K562 (cell line): ENCODE data around the gene ULK1.
"Not testable (repeated sequence)": the region's sequence is repeated elsewhere in the genome, so short reads cannot be mapped to it uniquely, and the experiment has no call there.

ENCODE experiments used
- DPF2 ChIP-seq: fragments of 450-650 bp; IDR thresholded peaks from 2 replicates; pipeline ENCODE4 v1.6.1; 2016
- FOXK2 ChIP-seq, 2 experiments: fragments of 450-650 bp; IDR thresholded peaks in 1 of 2; conservative IDR thresholded peaks in 1 of 2; 2 replicates each; pipeline ENCODE4 v1.6.1; 2016; ENCODE audit warnings: low read depth in 2 of 2, mild to moderate bottlenecking in 1 of 2
- HMGN3 ChIP-seq: IDR thresholded peaks from 2 replicates; pipeline ENCODE4 v1.6.1; 2011; ENCODE audit warnings: borderline replicate concordance, low read depth, mild to moderate bottlenecking, mixed read lengths, low read length; ENCODE audit not compliant: insufficient read length; ENCODE audit errors: extremely low read depth
- KAT7 ChIP-seq: sonication (generic); formaldehyde crosslinking; IDR thresholded peaks from 2 replicates; pipeline ENCODE4 v1.8.0; 2022; ENCODE audit warnings: missing genetic modification reagents, mild to moderate bottlenecking, borderline replicate concordance
- ZBTB8A ChIP-seq: fragments of 450-650 bp; IDR thresholded peaks from 2 replicates; pipeline ENCODE4 v1.6.1; 2018; ENCODE audit warnings: mild to moderate bottlenecking, moderate library complexity; ENCODE audit not compliant: partially characterized antibody
- ZFX ChIP-seq: sonication (generic); formaldehyde crosslinking; IDR thresholded peaks from 2 replicates; pipeline ENCODE4 v1.8.0; 2022; ENCODE audit warnings: mild to moderate bottlenecking, missing genetic modification reagents, moderate library complexity
- ZNF253 ChIP-seq: fragments of 250-450 bp; sonication (Bioruptor Pico); conservative IDR thresholded peaks from 2 replicates; pipeline ENCODE4 v1.6.1; 2021; ENCODE audit warnings: mild to moderate bottlenecking
- ZNF311 ChIP-seq: fragments of 250-450 bp; sonication (Bioruptor Pico); IDR thresholded peaks from 2 replicates; pipeline ENCODE4 v1.4.0; 2020; ENCODE audit warnings: mild to moderate bottlenecking, moderate library complexity
- TF ChIP-seq, protein P1 (sequence below), 2 experiments: fragments of 200-800 bp in 1 of 2; sonication (Bioruptor generic) in 1 of 2; sonication (generic) in 1 of 2; formaldehyde crosslinking in 1 of 2; IDR thresholded peaks in 1 of 2; conservative IDR thresholded peaks in 1 of 2; 2 replicates each; pipeline versions ENCODE4 v1.5.0 to v1.6.1; 2016 to 2020; ENCODE audit warnings: missing compliant biosample characterization in 1 of 2, missing genetic modification characterization in 1 of 2, missing genetic modification reagents in 1 of 2
- TF ChIP-seq, protein P2 (sequence below), 3 experiments: IDR thresholded peaks in 2 of 3; conservative IDR thresholded peaks in 1 of 3; 2 replicates each; pipeline ENCODE4 v1.5.1; 2011 to 2012; ENCODE audit warnings: low read length in 3 of 3, mild to moderate bottlenecking in 3 of 3, control low read depth in 2 of 3, improper control_type of control experiment in 1 of 3, inconsistent platforms in 1 of 3, low read depth in 1 of 3, mixed read lengths in 1 of 3, moderate library complexity in 1 of 3; ENCODE audit not compliant: insufficient read depth in 2 of 3
- TF ChIP-seq, protein P3 (sequence below): sonication (generic); formaldehyde crosslinking; IDR thresholded peaks from 2 replicates; pipeline ENCODE4 v1.8.1; 2022; ENCODE audit warnings: missing genetic modification reagents

DNA sequence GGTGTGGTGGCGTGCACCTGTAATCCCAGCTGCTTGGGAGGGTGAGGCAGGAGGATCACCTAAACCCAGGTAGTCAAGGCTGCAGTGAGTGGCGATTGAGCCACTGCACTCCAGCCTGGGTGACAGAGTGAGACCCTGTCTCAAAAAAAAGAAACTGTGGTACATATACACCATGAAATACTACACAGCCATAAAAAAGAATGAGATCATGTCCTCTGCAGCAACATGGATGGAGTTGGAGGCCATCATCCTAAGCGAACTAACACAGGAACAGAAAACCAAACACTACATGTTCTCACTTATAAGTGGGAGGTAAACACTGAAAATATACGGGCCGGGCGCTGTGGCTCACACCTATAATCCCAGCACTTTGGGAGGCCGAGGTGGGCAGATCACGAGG, 2.7 kb upstream of the ULK1 start:
- TF ChIP-seq, protein P1, sequence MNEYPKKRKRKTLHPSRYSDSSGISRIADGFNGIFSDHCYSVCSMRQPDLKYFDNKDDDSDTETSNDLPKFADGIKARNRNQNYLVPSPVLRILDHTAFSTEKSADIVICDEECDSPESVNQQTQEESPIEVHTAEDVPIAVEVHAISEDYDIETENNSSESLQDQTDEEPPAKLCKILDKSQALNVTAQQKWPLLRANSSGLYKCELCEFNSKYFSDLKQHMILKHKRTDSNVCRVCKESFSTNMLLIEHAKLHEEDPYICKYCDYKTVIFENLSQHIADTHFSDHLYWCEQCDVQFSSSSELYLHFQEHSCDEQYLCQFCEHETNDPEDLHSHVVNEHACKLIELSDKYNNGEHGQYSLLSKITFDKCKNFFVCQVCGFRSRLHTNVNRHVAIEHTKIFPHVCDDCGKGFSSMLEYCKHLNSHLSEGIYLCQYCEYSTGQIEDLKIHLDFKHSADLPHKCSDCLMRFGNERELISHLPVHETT (CRISPR knock-in tag; conservative IDR thresholded peaks at IDR 0.05 in 1 of 2, IDR thresholded peaks at IDR 0.05 in 1 of 2), result not testable (repeated sequence)
- TF ChIP-seq ZBTB8A; KAT7 (CRISPR knock-in tag); FOXK2 (conservative IDR thresholded peaks at IDR 0.05 in 1 of 2, IDR thresholded peaks at IDR 0.05 in 1 of 2; ENCODE audit: low read depth in 2 of 2); HMGN3; ZNF253; DPF2; ZNF311 (CRISPR knock-in tag); ZFX: not testable (repeated sequence)
- TF ChIP-seq, protein P2, sequence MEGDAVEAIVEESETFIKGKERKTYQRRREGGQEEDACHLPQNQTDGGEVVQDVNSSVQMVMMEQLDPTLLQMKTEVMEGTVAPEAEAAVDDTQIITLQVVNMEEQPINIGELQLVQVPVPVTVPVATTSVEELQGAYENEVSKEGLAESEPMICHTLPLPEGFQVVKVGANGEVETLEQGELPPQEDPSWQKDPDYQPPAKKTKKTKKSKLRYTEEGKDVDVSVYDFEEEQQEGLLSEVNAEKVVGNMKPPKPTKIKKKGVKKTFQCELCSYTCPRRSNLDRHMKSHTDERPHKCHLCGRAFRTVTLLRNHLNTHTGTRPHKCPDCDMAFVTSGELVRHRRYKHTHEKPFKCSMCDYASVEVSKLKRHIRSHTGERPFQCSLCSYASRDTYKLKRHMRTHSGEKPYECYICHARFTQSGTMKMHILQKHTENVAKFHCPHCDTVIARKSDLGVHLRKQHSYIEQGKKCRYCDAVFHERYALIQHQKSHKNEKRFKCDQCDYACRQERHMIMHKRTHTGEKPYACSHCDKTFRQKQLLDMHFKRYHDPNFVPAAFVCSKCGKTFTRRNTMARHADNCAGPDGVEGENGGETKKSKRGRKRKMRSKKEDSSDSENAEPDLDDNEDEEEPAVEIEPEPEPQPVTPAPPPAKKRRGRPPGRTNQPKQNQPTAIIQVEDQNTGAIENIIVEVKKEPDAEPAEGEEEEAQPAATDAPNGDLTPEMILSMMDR (IDR thresholded peaks at IDR 0.05 in 2 of 3, conservative IDR thresholded peaks at IDR 0.05 in 1 of 3; ENCODE audit: insufficient read depth in 2 of 3, low read depth in 1 of 3, low read length in 3 of 3), result not testable (repeated sequence)
- TF ChIP-seq, protein P3, sequence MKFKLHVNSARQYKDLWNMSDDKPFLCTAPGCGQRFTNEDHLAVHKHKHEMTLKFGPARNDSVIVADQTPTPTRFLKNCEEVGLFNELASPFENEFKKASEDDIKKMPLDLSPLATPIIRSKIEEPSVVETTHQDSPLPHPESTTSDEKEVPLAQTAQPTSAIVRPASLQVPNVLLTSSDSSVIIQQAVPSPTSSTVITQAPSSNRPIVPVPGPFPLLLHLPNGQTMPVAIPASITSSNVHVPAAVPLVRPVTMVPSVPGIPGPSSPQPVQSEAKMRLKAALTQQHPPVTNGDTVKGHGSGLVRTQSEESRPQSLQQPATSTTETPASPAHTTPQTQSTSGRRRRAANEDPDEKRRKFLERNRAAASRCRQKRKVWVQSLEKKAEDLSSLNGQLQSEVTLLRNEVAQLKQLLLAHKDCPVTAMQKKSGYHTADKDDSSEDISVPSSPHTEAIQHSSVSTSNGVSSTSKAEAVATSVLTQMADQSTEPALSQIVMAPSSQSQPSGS (CRISPR knock-in tag), result not testable (repeated sequence)
